ENCODE measurements around the gene EPB42. TPM values are rescaled to one million over a fixed set of nuclear protein-coding genes. Genes with fewer than 3 reads are reported as not detected.

The EPB42 gene
- total and polyA plus RNA-seq, 2 of the 4 experiments (the other 2 are of a cell fraction) = not detected

GRCh38 chr15:43168192-43169107, 52.4 kb downstream of the EPB42 start:
- no TSS peak for BruUV-seq (replicated peaks)
- Histone ChIP-seq H2BK20ac (ENCODE audit: low read depth, low read length) (peak overlapping the region; percentile 27; the same call in 1 of the 2 replicates), H3K9me3 (ENCODE audit: control insufficient read depth, insufficient read depth, low read length) (no peaks in the 10 kb centered on the region), H2AK9ac (replicated peaks; ENCODE audit: low read depth, low read length, poor library complexity) (peak overlapping the region; percentile 44), H3K36me3 (ENCODE audit: control insufficient read depth, insufficient read depth, low read length) (peaks cover 1% of the 10 kb centered on the region; the same call in 1 of the 2 replicates), H3K27me3 (ENCODE audit: control insufficient read depth, insufficient read depth, low read length) (no peaks in the 10 kb centered on the region), H2AFZ (replicated peaks; ENCODE audit: low read length, poor library complexity) (peak overlapping the region; percentile 52), H2BK120ac (ENCODE audit: low read depth, low read length) (no peak overlapping the region; the same call in 1 of the 2 replicates), H2BK15ac (ENCODE audit: low read depth, low read length) (no peak overlapping the region), H3K27ac (ENCODE audit: insufficient read depth, low read length) (no peak overlapping the region), H3K14ac (replicated peaks; ENCODE audit: low read depth, low read length) (no peak overlapping the region), H3K4me2 (ENCODE audit: low read depth, low read length) (no peak overlapping the region), H3K4me3 (ENCODE audit: insufficient read depth, low read depth, low read length) (no peak overlapping the region), H4K8ac (ENCODE audit: low read depth in 2 of 2, low read length in 2 of 2) (peak overlapping the region in 1 of 2 experiments; percentile 19; a peak in 1 of 4 replicates), H3K4me1 (ENCODE audit: control insufficient read depth, insufficient read depth, low read length) (peaks cover 6% of the 10 kb centered on the region), H4K20me1 (ENCODE audit: insufficient read depth, low read length) (no peaks in the 10 kb centered on the region), H3K4ac (ENCODE audit: low read depth, low read length) (0 out of 2 replicates have a peak overlapping the region, but pooled peaks have one; percentile 4), H3K23ac (ENCODE audit: low read depth, low read length) (no peak overlapping the region), H4K91ac (ENCODE audit: insufficient read depth, low read depth, low read length) (no peak overlapping the region), H3K18ac (ENCODE audit: low read depth, low read length) (no peak overlapping the region), H2BK5ac (ENCODE audit: low read depth, low read length, poor library complexity, severe bottlenecking) (peak overlapping the region; percentile 0), H3K56ac (ENCODE audit: extremely low read depth, insufficient read depth, low read length) (no peak overlapping the region), H3K79me1 (ENCODE audit: low read depth in 1 of 2, low read length in 2 of 2) (0 out of 4 replicates have a peak, but pooled peaks cover 0 to 3% of the 10 kb centered on the region in 2 experiments), H2AK5ac (ENCODE audit: low read depth, low read length) (peak overlapping the region; percentile 37; the same call in 1 of the 2 replicates), H4K5ac (ENCODE audit: low read depth, low read length) (no peak overlapping the region), H3K9me1 (ENCODE audit: insufficient read depth, low read length) (peaks cover 7% of the 10 kb centered on the region), H3K9ac (ENCODE audit: low read depth, low read length) (no peak overlapping the region)
- DNase-seq (peak; percentile 81), ATAC-seq (ENCODE audit: low read depth) (peak; percentile 75)
- WGBS, 2 experiments (ENCODE audit: extremely low coverage in 2 of 2, insufficient read length in 1 of 2) = no CpG with 5 or more reads among the region's 2 CpGs
- CTCF ChIA-PET = no interaction called here
- POLR2A ChIA-PET (ENCODE audit: unreplicated experiment) = no interaction called here
- dilution Hi-C loops (cut with HindIII; ENCODE audit: low sequenced_read_pairs, unreplicated experiment) = no loop called here
- in situ Hi-C loops (cut with MboI; ENCODE audit: low sequenced_read_pairs) = no loop called here
- intact Hi-C loops (cut with micrococcal nuclease) = no loop called here
- TF ChIP-seq RAD21 (IDR thresholded peaks at IDR 0.05; ENCODE audit: low read length) (no peak), RCOR1 (IDR thresholded peaks at IDR 0.05; ENCODE audit: insufficient replicate concordance, low read length) (no peak), FOS (IDR thresholded peaks at IDR 0.05; ENCODE audit: low read depth, low read length) (no peak), MXI1 (IDR thresholded peaks at IDR 0.05; ENCODE audit: borderline replicate concordance, low read depth, low read length) (no peak), RFX5 (IDR thresholded peaks at IDR 0.05; ENCODE audit: low read depth, low read length) (no peak), MAZ (IDR thresholded peaks at IDR 0.05; ENCODE audit: borderline replicate concordance, low read depth, low read length) (no peak), CTCF (conservative IDR thresholded peaks at IDR 0.05; ENCODE audit: low read depth, low read length) (no peak), MAFK (IDR thresholded peaks at IDR 0.05; ENCODE audit: low read depth, low read length) (no peak), CEBPB (IDR thresholded peaks at IDR 0.05; ENCODE audit: low read depth, low read length) (no peak), POLR2A (IDR thresholded peaks at IDR 0.05; ENCODE audit: low read depth, low read length) (no peak), NFE2L2 (IDR thresholded peaks at IDR 0.05; ENCODE audit: low read depth, low read length) (no peak), USF2 (IDR thresholded peaks at IDR 0.05; ENCODE audit: low read depth, low read length) (no peak), SMC3 (IDR thresholded peaks at IDR 0.05; ENCODE audit: low read depth, low read length) (no peak), ELK1 (IDR thresholded peaks at IDR 0.05; ENCODE audit: borderline replicate concordance, low read depth, low read length) (no peak)

Measured in IMR-90 (cell line).